Epithelial cell of umbilical artery (primary cell): Measurements from ENCODE around the gene PLCG2. TPM values are rescaled to one million over a fixed set of nuclear protein-coding genes. Genes with fewer than 3 reads are reported as not detected.

Experiments
- total RNA-seq: library from RNA; depleted of rRNA; stranded (reverse); fragments of >200 nt; gene quantifications from 2 replicates; pipeline ENCODE4 v1.2.3, GENCODE V29; 2014

PLCG2 gene
- total RNA-seq: 2.4 and 2.6 TPM in 2 replicates

GRCh38 chr16:81778861-81779535, at the start of gene PLCG2:
TSS of gene PLCG2 (plus strand) at chr16:81779291. CDS start at chr16:81785990, 6,699 bp downstream.

DNA sequence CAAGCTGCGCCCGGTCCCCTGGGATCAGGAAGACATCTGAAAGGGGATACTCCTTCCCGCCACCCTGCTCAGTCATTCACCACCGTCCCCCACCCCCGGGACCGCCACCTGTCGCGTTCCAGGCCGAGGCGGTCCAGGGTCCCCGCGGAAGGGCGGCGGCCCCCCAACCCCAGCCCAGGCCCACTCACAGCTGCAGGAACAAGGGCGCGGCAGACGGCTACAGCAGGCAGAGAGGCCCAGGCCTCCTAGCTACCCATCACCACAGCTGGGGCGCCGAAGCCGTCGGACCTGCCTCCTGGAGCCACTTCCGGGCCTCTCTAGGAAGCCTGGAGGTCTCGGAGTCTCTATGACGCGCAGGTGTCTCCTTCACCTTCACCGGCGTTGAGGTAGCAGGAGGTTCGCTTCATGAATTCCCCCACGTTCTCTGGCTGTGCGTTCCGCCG, 232.1 kb downstream of the PLCG2 start, which contains the start of gene SDR42E1:
TSS of gene SDR42E1 (minus strand) at position 272 of the 443 bp plus-strand sequence. CDS start 10,612 bp downstream, outside the sequence.

Other genes with a start within 250 kb of the PLCG2 start
- under 0.01 and 0.46 TPM in 2 replicates for gene SDR42E1, start 232.2 kb downstream of the PLCG2 start, total RNA-seq